HUDEP-2 (cell line): ENCODE results near the gene DNAJB13.
A peak's percentile ranks its signal among the peaks of the same experiment; 100 is the strongest.

Experiments
- DNase-seq, 76 experiments: peaks; one replicate each; lab custom pipeline; 2025; ENCODE audit not compliant: unreplicated experiment in 76 of 76; lab: John Stamatoyannopoulos, UW

The DNAJB13 gene

GRCh38 chr11:74012074-74012809, 61.4 kb downstream of the DNAJB13 start:
- peak in 4 of 76 experiments; percentile 2 to 51 (median 13) for DNase-seq

- DNase-seq, result no peak
Measured at GRCh38 chr11:74013141-74013540, 62.3 kb downstream of the DNAJB13 start.

GRCh38 chr11:74014880-74015279, 64.1 kb downstream of the DNAJB13 start:
- no peak for DNase-seq

GRCh38 chr11:74015919-74016684, 65.3 kb downstream of the DNAJB13 start:
- DNase-seq, result peak in 74 of 76 experiments; percentile 17 to 92 (median 78)

GRCh38 chr11:74017631-74018030, 66.8 kb downstream of the DNAJB13 start:
- no peak for DNase-seq

GRCh38 chr11:74018331-74019005, 67.6 kb downstream of the DNAJB13 start:
- peak in 24 of 76 experiments; percentile 7 to 58 (median 23) for DNase-seq

GRCh38 chr11:74019104-74019738, 68.4 kb downstream of the DNAJB13 start:
- peak in 17 of 76 experiments; percentile 9 to 63 (median 26) for DNase-seq

- DNase-seq, result no peak
Measured at GRCh38 chr11:74019860-74020259, 69.0 kb downstream of the DNAJB13 start.
